Measurements from ENCODE around the gene GOLGA8O.
"Not testable (repeated sequence)": the region's sequence is repeated elsewhere in the genome, so short reads cannot be mapped to it uniquely, and the experiment has no call there.

GOLGA8O gene, protein sequence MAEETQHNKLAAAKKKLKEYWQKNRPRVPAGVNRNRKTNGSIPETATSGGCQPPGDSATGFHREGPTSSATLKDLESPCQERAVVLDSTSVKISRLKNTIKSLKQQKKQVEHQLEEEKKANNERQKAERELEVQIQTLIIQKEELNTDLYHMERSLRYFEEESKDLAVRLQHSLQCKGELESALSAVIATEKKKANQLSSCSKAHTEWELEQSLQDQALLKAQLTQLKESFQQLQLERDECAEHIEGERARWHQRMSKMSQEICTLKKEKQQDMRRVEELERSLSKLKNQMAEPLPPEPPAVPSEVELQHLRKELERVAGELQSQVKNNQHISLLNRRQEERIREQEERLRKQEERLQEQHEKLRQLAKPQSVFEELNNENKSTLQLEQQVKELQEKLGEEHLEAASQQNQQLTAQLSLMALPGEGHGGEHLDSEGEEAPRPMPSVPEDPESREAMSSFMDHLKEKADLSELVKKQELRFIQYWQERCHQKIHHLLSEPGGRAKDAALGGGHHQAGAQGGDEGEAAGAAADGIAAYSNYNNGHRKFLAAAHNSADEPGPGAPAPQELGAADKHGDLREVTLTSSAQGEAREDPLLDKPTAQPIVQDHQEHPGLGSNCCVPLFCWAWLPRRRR

GRCh38 chr15:32455534-32455933, at the start of gene GOLGA8O:
Gene GOLGA8O (minus strand): TSS chr15:32455634. CDS start chr15:32455536, 98 bp downstream.
- DNase-seq (ENCODE audit: extremely low read depth in 1 of 2, low read depth in 1 of 2), result not testable (repeated sequence)

GRCh38 chr15:32504152-32504811, 48.8 kb upstream of the GOLGA8O start:
- DNase-seq (ENCODE audit: extremely low read depth in 1 of 2, low read depth in 1 of 2), result not testable (repeated sequence)

DNA sequence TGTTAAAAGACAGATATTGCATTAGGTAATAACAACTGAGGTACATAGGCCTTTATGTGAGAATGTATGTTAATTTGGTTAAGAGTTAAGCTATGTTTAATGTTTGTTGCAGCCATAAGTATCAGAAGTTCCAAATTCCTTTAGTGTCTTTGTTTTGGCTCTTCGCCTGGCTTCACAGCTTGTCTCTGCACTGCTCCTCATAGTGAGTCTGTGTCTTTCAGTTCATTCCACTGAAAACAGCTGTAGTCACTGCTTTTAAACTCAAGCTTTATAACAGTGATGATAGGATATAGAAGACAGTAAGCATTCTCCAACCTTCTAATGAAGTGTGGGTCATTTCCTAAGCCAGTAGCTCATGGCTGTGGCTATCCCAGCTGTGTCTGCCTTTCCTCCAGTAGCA, 47.5 kb upstream of the GOLGA8O start:
- DNase-seq (ENCODE audit: extremely low read depth in 1 of 2, low read depth in 1 of 2), result not testable (repeated sequence)

DNA sequence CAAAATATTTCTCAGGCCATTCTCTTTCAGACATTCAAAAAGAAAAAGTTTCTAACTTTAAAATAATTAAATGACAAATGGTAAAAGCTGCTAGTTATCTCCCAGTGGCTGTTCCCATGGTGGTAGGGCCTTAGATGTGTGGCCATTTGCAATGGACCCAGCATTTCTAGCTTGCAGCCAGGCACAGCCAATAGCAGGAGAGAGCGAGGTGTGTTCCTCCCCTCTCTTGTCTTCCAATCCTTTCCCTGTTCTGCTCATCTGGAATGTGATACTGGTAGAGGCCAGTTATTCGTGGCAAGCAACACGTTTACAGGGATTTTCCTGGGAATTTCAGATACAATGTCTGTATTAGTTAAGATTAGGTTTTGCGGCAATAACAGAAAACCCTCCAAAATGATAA, 37.3 kb upstream of the GOLGA8O start:
- not testable (repeated sequence) for DNase-seq (ENCODE audit: extremely low read depth in 1 of 2, low read depth in 1 of 2)

GRCh38 chr15:32486474-32486873, 31.0 kb upstream of the GOLGA8O start:
- DNase-seq (ENCODE audit: extremely low read depth in 1 of 2, low read depth in 1 of 2), result not testable (repeated sequence)

DNA sequence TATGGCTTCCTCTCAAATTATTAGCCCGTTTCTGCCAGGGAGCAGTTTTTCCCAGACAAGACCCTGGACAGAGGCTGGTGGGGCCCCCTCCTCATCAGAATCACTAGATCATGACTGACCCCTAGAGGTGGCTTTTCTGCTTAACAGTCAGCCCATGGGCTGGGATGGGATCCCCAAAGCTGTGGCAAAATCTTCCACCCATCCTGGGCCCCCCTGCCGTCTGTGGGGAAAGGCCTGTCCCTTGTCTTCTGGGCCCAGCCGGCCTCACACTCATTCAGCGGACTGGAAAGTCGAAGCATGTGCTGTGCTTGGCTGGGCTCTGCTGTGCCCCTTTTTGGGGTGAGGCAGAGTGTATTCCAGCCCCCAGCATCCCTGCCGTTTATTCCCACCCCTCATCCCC, 27.9 kb upstream of the GOLGA8O start:
- DNase-seq (ENCODE audit: extremely low read depth in 1 of 2, low read depth in 1 of 2), result not testable (repeated sequence)

DNA sequence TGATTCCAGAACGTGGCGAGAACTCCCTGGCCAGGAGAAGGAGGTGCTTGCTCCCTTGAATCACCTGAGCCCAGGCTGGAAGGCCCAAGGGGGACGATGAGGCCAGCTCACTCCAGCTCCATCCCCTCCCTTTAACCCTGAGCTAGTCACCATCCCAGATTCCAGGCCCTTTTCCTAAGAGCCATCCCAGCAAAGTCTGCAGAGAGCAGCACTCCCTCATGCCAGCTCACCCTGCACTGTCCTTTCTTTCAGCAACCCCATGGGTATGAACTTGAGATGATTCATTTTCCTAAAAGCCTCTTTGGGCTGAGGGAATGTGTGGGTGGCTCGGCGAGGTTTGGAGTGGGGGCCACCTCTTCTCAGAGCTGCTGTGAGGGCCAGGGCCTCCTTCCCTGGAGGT, 26.2 kb upstream of the GOLGA8O start:
- DNase-seq (ENCODE audit: extremely low read depth in 1 of 2, low read depth in 1 of 2), result not testable (repeated sequence)

- DNase-seq (ENCODE audit: extremely low read depth in 1 of 2, low read depth in 1 of 2), result not testable (repeated sequence)
Measured at GRCh38 chr15:32468076-32468475, 12.6 kb upstream of the GOLGA8O start.

- not testable (repeated sequence) for DNase-seq (ENCODE audit: extremely low read depth in 1 of 2, low read depth in 1 of 2)
Measured at GRCh38 chr15:32440445-32440977, 14.9 kb downstream of the GOLGA8O start.

DNA sequence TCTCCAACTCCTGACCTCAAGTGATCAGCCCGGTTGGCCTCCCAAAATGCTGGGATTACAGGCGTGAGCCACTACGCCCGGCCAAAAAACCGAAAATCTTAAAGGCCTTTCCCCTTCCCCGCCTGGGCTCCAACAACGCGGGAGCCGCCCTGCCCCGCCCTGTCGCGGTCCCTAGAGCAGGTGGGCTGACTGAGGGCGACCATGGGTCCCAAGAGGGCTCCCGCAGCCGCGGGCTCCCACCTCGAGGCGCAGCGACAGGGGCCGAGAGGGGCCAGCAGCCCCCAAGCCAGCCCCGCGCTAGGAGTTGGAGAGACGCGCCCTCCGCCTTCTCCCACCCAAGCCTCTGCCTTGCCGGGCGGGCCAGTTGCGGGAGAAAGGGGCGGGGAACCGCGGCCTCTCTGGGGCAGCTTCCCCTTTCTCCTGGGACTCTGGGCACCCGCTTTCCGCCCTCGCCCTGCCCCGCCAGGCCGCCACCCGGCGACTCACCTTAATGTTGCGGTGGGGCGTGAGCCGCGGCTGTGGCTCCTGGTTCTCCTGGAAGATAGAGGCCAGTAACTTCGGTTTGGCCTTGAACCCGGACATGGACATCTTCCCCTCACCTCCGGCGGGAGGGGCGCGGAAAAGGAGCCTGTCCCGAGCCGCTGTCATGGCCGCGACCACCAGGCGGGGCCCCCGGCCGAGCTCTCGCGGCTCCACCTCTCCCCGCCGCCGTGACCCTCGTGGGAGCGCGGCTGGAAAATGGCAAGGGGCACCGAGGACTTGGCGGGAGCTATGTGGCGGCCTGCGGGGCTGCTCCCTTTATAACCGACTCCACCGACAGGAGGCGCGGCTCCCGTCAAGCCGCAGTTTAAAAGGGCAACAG, 21.1 kb downstream of the GOLGA8O start:
- DNase-seq (ENCODE audit: extremely low read depth in 1 of 2, low read depth in 1 of 2), result not testable (repeated sequence)

- DNase-seq (ENCODE audit: extremely low read depth in 1 of 2, low read depth in 1 of 2), result not testable (repeated sequence)
Measured at GRCh38 chr15:32427635-32428034, 27.8 kb downstream of the GOLGA8O start.

DNA sequence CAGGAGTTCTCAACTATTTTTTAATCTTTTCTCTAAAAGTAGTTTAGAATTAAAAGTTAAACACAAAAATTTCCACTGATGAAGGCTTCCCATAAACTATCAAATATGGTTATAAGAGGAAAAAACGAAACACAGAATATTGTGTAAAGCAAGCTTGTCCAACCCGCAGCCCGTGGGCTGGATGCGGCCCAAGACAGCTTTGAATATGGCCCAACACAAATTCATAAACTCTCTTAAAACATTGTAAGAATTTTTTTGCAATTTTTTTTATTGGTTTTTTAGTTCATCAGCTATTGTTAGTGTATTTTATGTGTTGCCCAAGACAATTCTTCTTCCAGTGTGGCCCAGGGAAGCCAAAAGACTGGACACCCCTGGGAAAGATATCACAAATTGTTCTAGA, 28.9 kb downstream of the GOLGA8O start:
- DNase-seq (ENCODE audit: extremely low read depth in 1 of 2, low read depth in 1 of 2), result not testable (repeated sequence)

GRCh38 chr15:32407903-32408302, 47.5 kb downstream of the GOLGA8O start:
- DNase-seq (ENCODE audit: extremely low read depth in 1 of 2, low read depth in 1 of 2), result not testable (repeated sequence)

DNA sequence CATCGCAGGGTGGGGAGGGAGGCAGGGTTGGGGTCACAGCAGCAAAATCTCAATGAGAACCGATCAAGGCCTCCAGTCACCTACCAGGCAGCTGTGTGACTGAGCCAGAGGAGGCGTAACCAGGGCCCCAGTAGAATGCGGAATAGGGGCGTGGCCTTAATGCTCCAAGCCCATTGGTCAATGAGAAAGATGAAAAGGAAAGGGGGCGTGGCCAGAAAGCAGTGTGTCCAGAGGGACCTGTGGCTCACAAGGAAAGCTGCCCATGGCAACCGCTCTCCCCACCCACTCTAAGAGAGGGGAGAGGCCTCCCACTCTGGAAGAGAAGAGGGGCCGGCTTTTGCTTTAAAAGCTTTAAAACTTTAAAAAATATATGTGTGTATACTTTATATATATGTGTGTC, 52.2 kb downstream of the GOLGA8O start, which contains the start of gene GOLGA8K:
Gene GOLGA8K (minus strand): TSS at position 101 of the 400 bp plus-strand sequence. CDS start 98 bp downstream, at position 3.
- DNase-seq (ENCODE audit: extremely low read depth in 1 of 2, low read depth in 1 of 2), result not testable (repeated sequence)

DNA sequence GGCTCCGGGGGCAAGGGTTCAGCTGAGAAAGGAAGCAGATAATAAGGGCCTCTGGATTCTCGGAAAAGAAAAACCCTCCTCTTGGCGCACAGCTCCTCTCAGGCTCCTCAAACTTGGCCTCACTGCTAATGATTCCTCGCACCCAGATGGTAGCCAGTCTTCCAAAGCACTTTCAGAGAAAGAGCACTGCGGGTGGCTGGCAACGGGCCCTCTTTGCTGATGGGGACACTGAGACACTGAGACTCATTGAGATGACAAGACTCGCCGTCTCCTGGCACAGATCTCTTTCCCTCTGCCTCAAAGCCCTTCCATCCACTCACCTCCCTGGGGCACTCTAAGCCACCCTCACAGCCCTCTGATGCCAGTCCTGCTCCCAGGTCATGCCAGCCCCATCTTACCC, 58.9 kb downstream of the GOLGA8O start:
- DNase-seq (ENCODE audit: extremely low read depth in 1 of 2, low read depth in 1 of 2), result not testable (repeated sequence)
